ENCODE measurements around the gene KDM2B. TPM values are rescaled to one million over a fixed set of nuclear protein-coding genes. Genes with fewer than 3 reads are reported as not detected.

KDM2B gene
- total RNA-seq, 2 donors from 2014 or later = 18.1 to 39.3 TPM

DNA sequence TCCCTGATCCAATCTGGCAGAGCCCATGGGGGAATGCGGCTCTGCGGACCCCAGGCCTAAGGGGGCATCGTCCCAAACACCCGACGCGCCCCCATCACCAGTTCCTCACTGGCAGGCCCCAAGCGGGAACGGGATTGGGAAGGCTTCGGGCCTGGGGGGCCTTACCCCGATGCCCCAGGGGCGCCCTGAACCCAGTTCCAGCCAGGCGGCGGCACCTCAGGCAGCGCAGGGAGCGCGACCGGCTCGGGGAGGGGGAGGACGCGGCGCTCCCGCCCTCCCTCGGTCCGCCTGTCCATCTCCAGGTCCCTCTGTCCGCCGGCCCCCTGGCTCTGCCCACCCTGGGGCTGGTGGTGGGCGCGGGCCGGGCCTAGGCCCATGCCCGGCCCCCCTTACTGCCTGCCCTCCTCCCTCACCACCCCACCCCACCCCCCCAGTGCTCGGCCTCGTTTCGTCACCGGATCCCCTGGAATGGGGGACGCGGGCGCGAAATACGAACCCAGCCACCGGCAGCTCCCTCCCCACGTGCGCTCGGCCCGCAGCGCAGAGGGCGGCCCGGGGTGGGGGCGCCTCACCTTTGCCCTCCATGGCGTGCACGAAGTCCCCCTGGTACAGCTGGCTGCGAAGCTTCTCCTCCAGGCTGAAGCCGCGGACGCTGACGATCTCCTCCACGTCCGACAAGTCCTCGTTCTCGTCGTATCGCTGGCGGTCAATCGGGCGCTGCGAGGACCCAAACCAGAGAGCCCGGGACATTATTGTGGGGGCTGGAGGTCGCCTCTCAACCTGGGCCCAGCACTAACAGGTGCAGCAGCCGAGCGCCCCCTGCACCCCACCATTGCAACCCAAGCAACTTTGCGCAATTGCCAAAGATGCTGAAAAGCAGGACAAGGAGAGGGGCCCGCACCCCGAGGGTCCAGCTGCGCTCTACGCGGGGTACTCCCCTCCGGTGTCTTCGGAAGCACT lies 2.3 kb downstream of the KDM2B start:
- TF ChIP-seq POLR2A (IDR thresholded peaks at IDR 0.05) = no peak
- TF ChIP-seq, protein P1, sequence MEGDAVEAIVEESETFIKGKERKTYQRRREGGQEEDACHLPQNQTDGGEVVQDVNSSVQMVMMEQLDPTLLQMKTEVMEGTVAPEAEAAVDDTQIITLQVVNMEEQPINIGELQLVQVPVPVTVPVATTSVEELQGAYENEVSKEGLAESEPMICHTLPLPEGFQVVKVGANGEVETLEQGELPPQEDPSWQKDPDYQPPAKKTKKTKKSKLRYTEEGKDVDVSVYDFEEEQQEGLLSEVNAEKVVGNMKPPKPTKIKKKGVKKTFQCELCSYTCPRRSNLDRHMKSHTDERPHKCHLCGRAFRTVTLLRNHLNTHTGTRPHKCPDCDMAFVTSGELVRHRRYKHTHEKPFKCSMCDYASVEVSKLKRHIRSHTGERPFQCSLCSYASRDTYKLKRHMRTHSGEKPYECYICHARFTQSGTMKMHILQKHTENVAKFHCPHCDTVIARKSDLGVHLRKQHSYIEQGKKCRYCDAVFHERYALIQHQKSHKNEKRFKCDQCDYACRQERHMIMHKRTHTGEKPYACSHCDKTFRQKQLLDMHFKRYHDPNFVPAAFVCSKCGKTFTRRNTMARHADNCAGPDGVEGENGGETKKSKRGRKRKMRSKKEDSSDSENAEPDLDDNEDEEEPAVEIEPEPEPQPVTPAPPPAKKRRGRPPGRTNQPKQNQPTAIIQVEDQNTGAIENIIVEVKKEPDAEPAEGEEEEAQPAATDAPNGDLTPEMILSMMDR (IDR thresholded peaks at IDR 0.05) = no peak
- TF ChIP-seq POLR2AphosphoS5 (IDR thresholded peaks at IDR 0.05) = no peak
- intact Hi-C loops (cut with DNase I) = no loop called here

DNA sequence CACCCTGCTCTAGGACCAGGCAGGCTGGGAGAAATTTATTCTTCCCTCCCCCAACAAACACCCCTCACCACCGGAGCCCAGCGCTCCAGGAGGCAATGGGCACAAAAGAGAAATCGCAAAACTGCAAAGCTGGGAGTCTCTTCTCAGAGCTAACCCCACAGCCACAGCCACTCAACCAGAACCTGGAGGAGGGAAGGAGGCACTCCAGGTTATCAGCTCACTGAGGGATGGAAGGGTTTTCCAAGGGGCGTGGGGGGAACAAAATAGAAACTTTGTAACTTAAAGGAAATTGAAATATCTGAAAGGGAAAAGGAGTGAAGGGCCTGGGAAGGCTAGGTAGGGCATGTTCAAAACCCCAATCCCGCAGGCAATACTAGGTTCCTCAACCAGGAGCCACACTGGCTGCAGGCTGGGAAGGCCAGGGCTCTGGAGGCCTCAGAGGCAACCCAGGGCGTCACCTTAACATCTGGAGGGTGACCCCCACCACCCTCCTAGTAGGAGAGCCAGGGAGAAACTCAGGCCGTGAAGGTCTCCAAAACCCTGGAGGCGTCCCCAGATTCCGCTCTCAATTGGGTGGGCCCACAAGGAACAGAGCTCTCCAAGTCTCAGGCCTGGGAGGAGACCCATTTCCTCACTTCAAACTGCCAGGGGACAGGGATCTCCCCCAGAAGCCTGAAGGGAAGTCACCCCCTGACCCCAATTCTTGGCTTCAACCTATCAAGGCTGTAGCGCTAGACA lies 3.2 kb downstream of the KDM2B start:
- 86% methylated on average over 10 of the region's 10 CpGs for WGBS
- TF ChIP-seq POLR2AphosphoS5 (IDR thresholded peaks at IDR 0.05) (no peak), POLR2A (IDR thresholded peaks at IDR 0.05) (no peak)
- TF ChIP-seq, protein P1 (IDR thresholded peaks at IDR 0.05) = no peak
- no peak for DNase-seq (ENCODE audit: low spot score)

More for the DNA sequence above, 2.3 kb downstream of the KDM2B start:
- H3K4me1 ChIP-seq (replicated peaks) = no peaks in the 10 kb centered on the region
- H3K27ac ChIP-seq = peak overlapping the region; percentile 36 to 78
- H3K36me3 ChIP-seq = no peaks in the 10 kb centered on the region
- H3K27me3 ChIP-seq (replicated peaks; ENCODE audit: insufficient read depth) = no peaks in the 10 kb centered on the region
- H3K9me3 ChIP-seq = no peaks in the 10 kb centered on the region
- DNase-seq (ENCODE audit: low spot score) = no peak
- WGBS = 15% methylated on average over 62 of the region's 77 CpGs
- H3K4me3 ChIP-seq = peak overlapping the region; percentile 53 to 55

DNA sequence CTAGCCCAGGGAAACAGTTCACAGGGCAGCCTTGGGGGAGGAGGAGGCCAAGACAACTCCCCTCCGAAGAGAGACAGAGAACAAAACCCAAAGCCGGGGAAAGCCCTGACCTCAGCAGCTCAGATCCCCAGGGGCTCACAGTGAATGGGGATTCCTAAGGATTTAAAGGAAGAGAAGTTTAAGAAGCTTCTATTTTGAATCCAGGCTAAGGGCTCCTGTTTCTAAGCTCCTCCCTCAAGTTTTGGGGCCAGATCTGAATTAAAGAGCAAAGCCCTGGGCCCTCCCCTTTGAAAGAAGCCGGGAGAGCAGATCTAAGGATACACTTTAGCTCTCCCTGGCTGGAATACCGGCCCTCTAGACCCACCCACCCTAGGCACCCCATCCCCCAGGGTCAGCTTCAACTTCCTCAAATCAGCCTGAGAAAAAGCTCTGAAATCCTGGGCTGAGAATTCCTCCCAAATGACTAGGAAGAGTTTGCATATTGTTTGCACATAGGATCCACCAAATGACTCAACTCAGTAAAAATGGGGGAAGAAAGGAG lies 3.9 kb downstream of the KDM2B start:
- Histone ChIP-seq H3K4me1 (replicated peaks) (no peaks in the 10 kb centered on the region), H3K27me3 (replicated peaks; ENCODE audit: insufficient read depth) (no peaks in the 10 kb centered on the region), H3K27ac (peak overlapping the region in 1 of 2 donors; percentile 6), H3K4me3 (no peak overlapping the region), H3K9me3 (no peaks in the 10 kb centered on the region), H3K36me3 (no peaks in the 10 kb centered on the region)
- DNase-seq (ENCODE audit: low spot score) = no peak
- WGBS = 32% methylated on average over 4 of the region's 4 CpGs
- TF ChIP-seq, protein P1 (IDR thresholded peaks at IDR 0.05) = no peak
- TF ChIP-seq POLR2A (IDR thresholded peaks at IDR 0.05) (no peak), POLR2AphosphoS5 (IDR thresholded peaks at IDR 0.05) (no peak)
- intact Hi-C loops (cut with DNase I) = no loop called here

More for the DNA sequence above, 3.2 kb downstream of the KDM2B start:
- no peaks in the 10 kb centered on the region for H3K9me3 ChIP-seq
- H3K4me3 ChIP-seq = peak overlapping the region in 1 of 2 donors; percentile 53
- H3K36me3 ChIP-seq = no peaks in the 10 kb centered on the region
- H3K27ac ChIP-seq = peak overlapping the region; percentile 36 to 49
- no peaks in the 10 kb centered on the region for H3K4me1 ChIP-seq (replicated peaks)
- intact Hi-C loops (cut with DNase I) = no loop called here
- no peaks in the 10 kb centered on the region for H3K27me3 ChIP-seq (replicated peaks; ENCODE audit: insufficient read depth)

DNA sequence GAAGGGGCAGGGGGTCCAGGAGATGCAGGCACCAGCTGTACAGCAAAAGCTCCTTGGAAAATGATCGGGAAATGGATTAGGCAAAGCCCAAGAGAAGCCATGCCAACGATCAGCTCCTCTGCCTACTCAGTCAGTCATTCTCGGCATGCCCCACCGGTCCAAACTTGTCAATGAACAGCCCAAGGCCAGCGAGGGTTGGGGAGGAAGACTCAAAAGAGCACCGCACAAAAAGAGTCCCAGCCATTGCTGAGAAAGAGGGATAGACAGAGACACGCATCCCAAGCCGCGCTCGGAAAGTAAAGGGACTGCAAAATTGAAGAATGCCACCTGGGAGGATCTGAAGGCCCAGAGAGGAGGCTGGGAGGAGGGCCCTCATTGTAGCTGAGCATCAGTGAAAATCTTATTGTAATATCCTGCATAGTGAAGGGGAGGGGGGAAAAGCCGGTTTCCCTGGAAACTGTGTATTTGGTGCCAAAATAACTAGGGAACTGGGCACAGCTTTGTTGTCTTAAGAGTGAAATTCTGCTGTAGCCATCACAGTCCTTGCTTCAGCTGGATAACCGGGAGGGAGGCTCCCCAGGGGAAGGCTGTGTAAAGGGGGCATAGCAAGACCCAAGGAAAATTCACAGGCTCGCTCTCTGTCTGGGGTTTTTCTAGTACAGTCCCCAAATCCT lies 4.7 kb downstream of the KDM2B start:
- intact Hi-C loops (cut with DNase I) = no loop called here
- no peaks in the 10 kb centered on the region for H3K4me1 ChIP-seq (replicated peaks)
- H3K27me3 ChIP-seq (replicated peaks; ENCODE audit: insufficient read depth) = no peaks in the 10 kb centered on the region
- H3K27ac ChIP-seq = peak overlapping the region in 1 of 2 donors; percentile 6
- no peaks in the 10 kb centered on the region for H3K36me3 ChIP-seq
- no peak for DNase-seq (ENCODE audit: low spot score)
- TF ChIP-seq, protein P1 (IDR thresholded peaks at IDR 0.05) = no peak
- TF ChIP-seq POLR2A (IDR thresholded peaks at IDR 0.05) (no peak), POLR2AphosphoS5 (IDR thresholded peaks at IDR 0.05) (no peak)
- no peak overlapping the region for H3K4me3 ChIP-seq
- no peaks in the 10 kb centered on the region for H3K9me3 ChIP-seq
- 46% methylated on average over 13 of the region's 13 CpGs for WGBS

Data from prostate gland (tissue), 2 donors.